ENCODE results near the gene ZNF628.

DNA sequence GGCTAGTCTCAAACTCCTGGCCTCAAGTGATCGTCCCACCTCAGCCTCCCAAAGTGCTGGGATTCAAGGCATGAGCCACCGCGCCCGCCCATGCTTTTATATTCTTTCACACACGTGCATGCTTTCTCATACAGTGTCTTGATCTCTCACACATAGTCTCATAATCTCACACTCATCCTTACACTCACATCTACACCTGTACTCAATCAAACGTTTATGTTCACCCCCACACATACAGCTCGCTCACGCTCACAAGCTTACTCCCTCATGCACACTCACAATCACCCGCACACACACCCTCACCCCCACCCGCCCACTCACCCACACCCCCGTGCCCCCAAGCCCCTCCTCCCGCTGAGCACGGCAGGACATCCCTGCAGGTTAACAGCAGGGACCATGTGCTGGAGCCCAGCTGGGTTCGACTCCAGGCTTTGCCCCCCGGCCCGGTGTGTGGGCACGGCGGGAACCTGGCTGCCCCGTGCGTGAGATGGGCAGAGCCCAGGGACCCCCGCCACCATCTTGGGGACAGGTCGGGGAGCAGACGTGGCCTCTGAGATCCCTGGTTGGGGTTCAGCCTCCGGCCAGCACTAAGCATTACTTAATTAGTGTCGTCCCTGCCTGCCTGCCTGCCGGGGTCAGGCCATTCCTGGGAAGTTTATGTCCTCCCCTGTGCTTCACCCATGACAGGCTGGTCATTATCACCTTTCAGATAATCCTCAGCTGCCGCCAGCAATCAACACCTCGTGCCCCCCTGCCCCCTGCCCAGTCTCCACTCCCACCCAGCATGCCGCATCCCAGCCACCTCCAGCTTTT lies 49.1 kb downstream of the ZNF628 start:
- TF ChIP-seq, protein P1, sequence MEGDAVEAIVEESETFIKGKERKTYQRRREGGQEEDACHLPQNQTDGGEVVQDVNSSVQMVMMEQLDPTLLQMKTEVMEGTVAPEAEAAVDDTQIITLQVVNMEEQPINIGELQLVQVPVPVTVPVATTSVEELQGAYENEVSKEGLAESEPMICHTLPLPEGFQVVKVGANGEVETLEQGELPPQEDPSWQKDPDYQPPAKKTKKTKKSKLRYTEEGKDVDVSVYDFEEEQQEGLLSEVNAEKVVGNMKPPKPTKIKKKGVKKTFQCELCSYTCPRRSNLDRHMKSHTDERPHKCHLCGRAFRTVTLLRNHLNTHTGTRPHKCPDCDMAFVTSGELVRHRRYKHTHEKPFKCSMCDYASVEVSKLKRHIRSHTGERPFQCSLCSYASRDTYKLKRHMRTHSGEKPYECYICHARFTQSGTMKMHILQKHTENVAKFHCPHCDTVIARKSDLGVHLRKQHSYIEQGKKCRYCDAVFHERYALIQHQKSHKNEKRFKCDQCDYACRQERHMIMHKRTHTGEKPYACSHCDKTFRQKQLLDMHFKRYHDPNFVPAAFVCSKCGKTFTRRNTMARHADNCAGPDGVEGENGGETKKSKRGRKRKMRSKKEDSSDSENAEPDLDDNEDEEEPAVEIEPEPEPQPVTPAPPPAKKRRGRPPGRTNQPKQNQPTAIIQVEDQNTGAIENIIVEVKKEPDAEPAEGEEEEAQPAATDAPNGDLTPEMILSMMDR (IDR thresholded peaks at IDR 0.05 in 8 of 11, conservative IDR thresholded peaks at IDR 0.05 in 3 of 11), result no peak
- TF ChIP-seq POLR2AphosphoS5 (IDR thresholded peaks at IDR 0.05) (no peak), POLR2A (IDR thresholded peaks at IDR 0.05) (no peak)

Data from spleen (tissue), 7 donors.